Neural cell (in vitro differentiated cells): ENCODE data around the gene SFT2D2.

Source experiments
- CTCF ChIP-seq: fragments of 450-650 bp; IDR thresholded peaks from 2 replicates; pipeline ENCODE4 v1.5.1; 2014; ENCODE audit warnings: antibody characterized with exemption, mild to moderate bottlenecking, moderate library complexity; ENCODE audit not compliant: poor library complexity, severe bottlenecking
- POLR2AphosphoS5 ChIP-seq: IDR thresholded peaks from 2 replicates; pipeline ENCODE4 v1.6.1; 2012

GRCh38 chr1:168301664-168302320 lies 76.0 kb downstream of the SFT2D2 start:
- TF ChIP-seq CTCF (no peak), POLR2AphosphoS5 (no peak)
